Activated T-helper 9 cell treated with anti-CD3 and anti-CD28 coated beads, Interleukin-2, amount 50 U/mL, for 16 hours (primary cell): ENCODE data around the gene MAGEL2.

Experiments used
- DNase-seq: peaks from one replicate; pipeline ENCODE4 v3.0.0-alpha.2; 2020; ENCODE audit warnings: low read depth

The MAGEL2 gene

DNA sequence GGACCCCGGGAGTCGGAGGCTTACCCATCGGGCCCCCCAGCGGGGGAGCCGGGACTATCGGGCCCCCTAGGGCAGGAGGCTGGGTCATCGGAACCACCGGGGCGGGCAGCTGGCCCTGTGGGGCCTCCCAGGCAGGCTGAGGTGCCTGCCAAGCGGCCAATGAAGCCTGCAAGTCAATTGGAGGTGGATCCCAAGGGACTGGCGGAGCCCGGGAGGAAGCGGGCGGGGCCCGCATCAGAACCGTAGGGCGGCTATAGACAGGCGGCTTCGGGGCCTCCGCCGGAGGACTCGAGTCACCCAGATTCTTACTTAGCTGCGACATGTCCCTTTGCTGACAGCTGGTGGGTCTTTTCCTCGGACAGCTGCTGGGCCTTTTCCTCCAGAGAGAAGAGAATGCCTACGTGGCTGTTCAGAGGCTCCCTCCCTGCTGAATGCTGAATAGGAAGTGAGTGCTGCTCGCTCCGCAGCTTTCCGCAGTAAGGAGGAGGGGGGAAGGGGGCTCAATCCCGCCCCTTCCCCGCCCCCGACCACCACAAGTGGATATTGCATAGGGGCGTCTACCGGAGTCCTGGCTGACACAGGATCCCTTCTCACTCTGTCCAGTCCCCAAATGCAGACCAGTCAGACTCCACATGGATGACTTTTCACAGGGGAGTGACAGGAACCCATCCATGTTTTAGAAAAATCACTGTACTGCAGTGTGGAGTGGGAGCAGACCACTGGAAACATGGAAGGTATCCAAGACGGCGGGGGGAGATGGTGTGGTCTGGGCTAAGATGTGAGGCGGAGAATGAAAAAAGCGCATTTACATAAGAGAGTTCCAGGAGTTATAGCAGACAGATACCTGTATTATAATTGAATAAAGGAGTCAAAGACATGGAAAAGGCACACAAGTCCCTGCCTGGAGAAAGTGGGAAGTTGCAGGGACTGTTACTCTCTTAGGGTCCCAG is at the start of gene MAGEL2:
MAGEL2 (minus strand) TSS at position 447 of the 950 bp plus-strand sequence; CDS start at position 322, 125 bp downstream.
- DNase-seq = no peak

DNA sequence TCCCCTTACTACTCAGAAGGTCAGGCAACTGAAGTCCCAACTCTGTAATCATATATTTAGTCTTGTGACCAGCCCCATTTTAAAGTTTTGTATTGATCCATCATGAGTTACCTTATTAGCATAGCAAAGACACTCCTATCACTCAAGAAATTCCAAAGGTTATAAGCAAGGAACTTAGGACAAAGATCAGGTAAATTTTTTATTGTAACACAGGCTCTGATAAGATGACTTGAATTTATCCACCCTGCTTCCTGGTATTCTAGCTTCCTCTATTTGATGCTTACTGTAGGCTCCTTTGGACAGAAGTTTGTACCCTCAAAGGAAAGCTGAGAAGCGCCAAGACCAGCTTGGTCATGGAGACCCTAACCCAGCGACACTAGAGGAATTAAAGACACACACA is 47.6 kb upstream of the MAGEL2 start:
- DNase-seq = no peak

DNA sequence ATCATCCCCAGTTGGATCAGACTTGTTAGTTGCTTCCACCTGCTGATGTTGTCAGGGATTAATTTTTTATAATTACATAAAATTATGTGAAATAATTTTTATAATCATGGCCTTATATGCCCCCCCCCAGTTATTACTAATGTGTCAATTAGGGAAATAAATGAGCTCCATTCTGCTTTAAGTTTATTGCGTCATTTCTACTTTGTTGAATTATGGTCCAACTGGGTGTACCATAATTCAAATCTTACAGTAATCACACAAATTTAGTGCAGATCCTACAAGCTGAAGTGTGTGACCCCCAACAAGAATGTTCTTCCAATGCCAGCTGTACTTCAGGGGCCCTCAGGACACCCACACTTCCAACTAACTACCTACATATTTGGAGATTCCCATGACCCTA is 46.9 kb upstream of the MAGEL2 start:
- DNase-seq = no peak

DNA sequence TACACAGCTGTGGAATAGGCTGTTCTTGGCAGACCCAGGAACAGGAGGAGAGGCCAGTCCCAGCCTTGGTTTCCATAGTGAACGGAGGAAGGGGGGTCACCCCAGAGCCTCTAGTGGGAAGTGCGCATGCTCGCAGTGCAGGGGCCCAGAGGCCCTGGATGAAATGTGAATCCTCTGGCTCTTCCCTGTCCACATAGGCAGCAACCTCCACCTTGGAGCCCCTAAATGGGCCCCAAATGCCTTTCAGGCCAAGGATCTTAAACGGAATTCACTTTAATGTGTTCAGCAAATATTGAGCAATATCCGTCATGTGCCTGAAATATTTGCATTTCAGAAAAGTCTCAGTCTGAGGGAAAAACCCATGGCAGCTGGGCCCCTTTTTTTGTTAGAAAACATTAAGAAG is 42.8 kb upstream of the MAGEL2 start:
- no peak for DNase-seq

DNA sequence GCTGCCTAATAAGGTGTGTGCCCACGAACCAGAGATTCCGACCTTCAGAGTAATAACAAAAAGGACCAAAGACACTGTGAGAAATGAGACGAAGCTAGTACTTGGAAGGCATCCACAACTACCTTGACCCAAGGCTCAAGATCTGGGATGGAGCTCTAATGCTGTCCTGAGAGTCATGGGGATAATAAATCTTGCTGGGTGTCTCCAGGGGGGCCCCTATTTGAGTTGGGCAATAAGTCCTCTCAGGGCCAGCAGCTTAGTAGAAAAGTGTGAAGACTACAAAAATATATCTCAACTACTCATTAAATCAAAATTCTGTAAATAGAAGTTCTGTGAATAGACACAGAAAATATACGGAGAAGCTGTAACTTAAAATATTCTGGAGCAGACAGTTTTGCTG is 42.3 kb upstream of the MAGEL2 start:
- no peak for DNase-seq

DNA sequence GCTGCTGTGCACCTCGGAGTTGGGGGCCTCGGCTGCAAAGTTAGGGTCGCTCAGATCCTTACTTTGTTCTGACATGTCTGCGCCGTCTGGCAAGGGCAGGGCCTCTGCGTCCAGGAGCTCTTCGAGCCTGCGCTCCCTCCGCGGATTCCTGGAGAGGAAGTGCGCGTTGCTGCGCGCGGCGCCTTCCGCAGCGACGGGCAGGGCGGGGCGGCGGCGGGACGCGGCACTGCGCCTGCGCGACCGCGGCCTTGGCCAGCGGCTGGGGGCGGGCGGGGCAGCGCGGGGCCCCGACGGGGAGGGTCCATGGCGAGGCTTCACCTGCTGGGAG is 39.4 kb upstream of the MAGEL2 start, which contains the start of gene NDN:
NDN (minus strand) TSS at position 163 of the 328 bp plus-strand sequence; CDS start at position 75, 88 bp downstream.
- no peak for DNase-seq

DNA sequence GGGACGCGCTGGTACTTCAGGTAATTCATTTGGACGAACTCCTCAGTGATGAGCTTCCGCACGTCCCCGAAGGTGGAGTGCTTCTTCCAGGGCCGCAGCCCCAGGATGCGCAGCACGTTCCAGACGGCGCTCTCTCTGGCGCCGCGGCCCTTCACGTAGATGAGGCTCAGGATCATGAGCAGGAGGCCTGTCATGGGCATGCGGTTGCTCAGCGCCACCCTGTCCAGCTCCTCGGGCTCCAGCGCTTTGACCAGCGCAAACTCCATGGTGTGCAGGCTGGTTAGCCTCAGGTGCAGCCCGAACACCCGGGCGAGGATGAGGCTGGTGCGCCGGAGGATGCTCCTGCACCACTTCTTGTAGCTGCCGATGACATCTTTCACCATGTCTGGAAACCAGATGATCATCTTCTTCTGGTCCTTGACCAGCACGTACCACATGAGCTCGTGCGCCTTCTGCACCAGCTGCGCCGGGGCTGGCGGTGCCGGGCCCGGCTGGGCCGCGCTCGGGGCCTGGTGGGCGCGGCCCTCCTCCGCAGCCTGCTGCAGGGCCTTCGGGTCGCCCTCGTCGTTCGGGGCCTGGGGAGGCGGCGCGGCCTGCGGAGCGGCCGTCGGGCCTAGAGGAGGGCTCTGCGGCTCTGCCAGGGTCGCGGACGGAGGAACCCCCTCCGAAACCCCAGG is 38.9 kb upstream of the MAGEL2 start:
- no peak for DNase-seq

DNA sequence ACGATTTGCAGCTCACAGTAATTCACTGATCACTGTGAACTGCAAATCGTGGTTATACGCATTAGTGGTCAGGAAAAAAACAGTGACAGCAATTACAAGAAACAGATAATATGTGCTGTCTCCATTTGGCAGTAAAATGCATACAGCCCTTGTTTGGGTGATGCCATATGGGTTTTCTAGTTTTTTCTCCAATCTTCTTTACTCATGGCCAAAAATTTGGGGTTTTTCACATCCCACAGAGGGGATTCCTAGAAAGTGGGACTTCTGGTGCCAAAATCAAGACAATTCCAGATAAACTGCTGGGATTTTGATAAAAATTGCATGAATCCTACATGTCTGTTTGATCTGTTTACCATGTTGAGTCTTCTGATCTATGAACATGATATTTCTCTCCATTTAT is 23.8 kb upstream of the MAGEL2 start:
- DNase-seq = no peak

DNA sequence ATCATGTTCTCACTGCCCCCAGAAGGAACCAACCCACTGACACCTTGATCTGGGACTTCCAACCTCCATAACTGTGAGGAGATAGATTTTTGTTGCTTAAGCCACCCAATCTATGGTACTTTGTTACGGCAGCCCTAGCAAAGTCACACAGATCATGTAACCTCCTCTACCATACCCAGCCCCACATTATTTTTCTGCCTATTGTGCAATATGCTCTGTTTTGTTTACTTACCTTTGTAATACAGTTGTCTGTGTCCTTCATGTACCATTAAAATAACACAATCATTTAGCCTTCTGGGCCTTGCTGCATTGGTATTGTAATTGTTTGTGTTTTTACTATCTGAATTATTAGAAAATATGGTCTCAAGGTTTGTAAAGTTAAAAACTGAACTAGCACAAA is 23.3 kb upstream of the MAGEL2 start:
- DNase-seq = no peak

DNA sequence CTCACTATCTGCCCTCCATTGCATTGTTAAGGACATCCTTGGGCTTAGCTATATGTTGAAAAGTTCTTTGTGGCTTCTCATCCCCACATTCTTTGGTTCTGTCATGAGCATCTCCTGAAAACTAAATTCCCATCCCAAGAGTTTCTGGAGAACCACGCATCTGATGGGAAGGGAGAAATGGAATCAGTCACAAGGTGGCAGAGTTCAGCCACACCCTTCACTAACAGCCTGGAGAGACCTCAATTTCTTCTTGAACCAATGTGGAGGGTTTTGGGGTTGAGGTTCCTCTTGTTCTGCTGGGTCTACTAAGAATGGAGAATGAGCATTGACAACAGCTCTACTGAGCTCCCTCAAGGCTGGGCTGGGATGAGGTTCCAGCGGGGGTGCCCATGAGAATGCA is 15.6 kb upstream of the MAGEL2 start:
- no peak for DNase-seq

DNA sequence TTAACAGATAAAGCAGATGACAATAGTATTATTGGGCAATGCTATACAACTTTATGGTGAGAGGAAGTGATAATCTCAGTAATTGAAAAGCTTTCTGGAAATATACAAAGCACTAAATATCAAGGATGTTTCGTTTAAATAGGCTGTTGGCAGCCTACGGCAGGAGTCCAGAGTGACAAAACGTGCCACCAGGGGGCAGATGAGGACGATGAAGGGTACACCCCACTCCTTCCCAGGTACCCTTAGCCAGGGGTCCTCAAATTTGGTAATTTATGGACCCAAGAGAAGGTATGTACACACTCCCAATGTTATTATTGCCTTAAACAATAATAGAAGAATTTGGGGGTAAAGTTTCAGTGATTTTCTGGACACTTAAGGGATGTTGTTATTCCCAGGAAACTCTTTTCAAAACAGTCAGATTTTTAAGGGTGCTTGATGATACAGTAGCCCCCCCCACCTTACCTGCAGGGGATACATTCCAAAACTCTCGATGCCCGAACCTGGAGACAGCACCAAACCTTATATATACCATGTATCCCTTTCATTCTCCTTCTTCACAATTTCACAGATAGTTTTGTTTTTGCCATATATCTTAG is 1.4 kb upstream of the MAGEL2 start:
- DNase-seq = no peak

DNA sequence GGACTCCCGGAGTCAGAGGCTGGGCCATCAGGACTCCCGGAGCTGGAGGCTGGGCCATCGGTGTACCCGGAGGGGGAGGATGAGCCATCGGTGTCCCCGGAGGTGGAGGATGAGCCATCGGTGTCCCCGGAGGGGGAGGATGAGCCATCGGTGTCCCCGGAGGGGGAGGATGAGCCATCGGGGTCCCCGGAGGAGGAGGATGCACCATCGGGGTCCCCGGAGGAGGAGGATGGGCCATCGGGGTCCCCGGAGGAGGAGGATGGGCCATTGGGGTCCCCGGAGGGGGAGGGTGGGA is 719 bp downstream of the MAGEL2 start:
- no peak for DNase-seq

DNA sequence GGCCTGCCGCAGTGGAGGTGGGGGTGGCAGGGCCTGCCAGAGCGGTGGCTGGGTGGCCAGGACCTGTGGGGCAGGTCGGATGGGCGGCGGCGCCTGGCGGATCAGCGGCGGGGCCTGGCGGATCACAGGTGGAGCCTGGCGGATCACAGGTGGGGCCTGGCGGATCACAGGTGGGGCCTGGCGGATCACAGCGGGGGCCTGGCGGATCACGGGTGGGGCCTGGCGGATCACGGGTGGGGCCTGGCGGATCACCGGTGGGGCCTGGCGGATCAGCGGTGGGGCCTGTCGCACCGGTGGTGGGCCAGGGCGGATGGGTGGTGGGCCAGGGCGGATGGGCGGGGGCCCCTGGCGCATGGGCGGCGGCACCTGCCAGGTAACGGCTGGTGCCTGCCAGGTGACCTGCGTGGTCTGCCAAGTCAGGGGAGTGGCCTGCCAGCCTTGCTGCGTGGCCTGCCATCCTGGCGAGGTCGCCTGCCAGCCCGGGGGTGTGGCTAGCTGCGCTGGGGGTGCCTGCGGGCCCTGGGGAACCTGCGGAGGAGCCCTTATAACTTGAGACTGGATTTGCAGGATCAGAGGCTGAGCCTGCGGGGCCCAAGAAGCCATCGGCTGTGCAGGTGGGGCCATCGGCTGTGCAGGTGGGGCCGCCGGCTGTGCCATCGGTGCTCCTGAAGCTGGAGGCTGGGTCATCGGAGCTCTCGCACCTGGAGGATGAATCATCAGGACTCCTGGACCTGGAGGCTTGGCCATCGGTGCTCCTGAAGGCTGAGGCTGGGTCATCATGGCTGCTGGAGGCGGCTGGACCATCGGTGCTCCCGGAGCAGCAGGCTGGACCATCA is 1.3 kb downstream of the MAGEL2 start:
- no peak for DNase-seq

DNA sequence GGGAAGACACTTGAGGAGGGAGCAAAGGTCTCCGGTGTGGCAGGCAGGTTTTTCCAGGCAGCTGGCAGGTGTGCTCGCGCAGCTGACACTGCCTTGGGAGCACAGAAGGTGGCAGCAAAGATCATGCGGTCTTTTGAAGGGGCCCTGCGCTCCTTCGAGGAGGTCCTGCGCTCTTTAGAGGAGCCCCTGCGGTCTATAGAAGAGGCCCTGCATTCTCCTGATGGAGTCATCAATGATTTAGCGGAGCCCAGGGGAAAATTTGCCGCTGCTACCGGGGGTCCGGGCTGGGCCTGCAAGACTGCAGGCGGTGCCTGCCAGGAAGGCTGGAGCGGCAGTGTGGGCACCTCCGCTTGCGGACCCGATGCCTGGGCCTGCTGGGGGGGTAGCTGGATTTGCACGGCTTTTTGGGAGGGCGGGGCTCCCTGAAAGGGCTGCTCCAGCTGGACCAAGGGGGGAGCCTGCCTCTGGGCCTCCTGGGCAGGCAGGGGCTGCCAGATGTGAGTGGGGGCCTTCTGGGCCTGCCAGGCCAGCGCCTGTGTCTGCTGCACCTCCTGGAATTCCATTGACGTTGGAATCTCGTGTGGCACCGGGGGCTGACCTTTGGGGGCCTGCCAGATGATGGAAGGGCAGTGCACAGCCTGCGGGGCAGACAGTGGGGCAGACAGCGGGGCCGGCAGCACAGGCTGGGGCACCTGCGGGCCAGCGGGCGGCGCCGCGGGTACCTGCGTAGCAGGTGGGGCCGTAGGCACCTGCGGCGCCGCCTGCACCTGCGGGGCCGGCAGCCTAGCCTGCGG is 2.1 kb downstream of the MAGEL2 start:
- no peak for DNase-seq

DNA sequence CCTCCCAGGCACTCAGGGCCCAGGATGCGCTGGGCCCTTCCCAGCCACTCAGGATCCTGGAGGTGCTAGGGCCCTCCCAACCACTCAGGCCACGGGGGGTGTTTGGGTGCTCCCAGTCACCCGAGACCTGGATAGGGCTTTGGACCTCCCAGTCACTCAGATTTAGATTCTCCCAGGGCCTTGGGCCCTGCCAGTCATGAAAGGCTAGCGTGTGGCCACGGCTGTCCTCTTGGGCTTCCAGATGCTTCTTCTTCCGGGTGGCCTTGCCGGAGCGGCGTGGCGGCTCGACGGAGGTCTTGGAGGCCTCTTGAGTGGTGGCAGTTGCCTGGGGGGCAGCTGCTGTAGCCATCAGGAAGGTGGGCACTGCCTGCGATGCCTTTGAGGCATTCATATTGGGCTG is 2.8 kb downstream of the MAGEL2 start:
- DNase-seq = no peak

DNA sequence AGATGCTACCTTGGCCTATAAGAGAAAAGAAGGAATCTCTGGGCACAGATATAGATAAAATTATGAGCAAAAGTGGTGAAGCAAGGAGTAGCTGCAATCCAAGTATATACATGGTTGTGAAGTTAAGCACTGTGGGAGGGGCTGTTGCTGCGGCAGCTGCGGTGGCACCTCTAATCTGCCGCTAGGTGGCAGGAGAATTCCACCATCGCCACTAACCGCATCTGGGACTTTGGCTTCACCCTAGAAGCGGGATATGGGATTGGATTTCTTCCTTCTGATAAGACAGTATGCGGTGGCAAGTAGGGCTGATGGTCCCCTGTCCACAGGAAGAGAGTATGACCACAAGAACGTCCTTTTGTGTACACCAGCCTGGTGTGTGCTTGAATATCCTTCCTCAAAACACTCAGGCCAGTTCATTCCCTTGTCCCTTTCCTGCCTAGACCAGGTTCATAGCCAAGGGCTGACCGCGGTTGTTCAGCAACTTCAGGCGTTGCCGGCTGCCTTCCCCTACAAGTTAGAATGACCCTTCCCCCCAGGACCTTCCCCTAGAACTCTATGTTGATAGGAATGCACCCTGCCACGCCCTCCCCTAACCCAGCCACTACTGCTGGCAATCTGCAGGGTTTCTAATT is 5.1 kb downstream of the MAGEL2 start:
- no peak for DNase-seq

DNA sequence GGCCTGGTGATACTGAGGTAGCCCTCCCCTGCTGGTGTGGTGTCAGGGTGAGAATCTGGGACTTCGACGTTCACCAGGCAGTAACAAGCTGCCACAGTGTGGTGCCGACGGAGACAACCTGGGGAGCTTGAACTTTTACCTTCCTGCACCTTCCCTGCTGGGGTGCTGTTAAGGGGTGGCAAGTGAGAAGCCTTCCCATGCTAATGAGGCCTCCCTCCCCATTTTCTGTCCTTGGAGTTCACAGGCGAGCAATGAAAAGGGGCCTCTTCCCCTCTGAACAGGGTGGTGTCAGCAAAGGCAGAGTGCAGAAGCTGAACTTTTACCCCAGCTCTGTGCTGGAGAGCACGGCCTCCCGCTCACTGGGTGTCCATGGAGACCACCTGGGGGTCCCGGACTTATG is 13.5 kb downstream of the MAGEL2 start:
- DNase-seq = no peak

DNA sequence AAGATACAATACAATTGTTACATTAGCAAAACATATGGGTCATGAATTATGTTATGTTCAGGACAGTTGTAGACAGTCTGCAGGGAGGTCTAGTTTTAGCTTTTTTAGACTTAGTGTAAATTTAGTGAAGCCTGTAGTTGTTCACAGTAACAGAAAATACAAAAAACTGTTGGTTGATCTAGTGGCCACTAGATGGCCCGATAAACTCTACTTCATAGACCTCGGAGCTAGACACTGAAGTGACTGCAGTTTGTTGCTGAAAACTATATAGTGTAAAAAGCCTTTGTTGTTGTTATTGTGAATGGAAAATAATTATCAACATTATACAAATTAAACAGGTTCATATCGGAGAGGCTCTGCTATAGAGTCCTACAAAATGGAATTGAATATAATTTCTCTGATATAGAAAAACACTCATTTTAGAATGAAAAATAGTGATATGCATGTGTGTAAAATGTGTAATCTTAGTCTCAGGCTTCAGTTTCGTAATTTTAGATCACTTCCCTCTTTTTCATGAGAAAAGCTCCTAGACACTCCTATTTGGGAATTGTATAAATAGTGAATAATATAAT is 18.3 kb downstream of the MAGEL2 start:
- no peak for DNase-seq

DNA sequence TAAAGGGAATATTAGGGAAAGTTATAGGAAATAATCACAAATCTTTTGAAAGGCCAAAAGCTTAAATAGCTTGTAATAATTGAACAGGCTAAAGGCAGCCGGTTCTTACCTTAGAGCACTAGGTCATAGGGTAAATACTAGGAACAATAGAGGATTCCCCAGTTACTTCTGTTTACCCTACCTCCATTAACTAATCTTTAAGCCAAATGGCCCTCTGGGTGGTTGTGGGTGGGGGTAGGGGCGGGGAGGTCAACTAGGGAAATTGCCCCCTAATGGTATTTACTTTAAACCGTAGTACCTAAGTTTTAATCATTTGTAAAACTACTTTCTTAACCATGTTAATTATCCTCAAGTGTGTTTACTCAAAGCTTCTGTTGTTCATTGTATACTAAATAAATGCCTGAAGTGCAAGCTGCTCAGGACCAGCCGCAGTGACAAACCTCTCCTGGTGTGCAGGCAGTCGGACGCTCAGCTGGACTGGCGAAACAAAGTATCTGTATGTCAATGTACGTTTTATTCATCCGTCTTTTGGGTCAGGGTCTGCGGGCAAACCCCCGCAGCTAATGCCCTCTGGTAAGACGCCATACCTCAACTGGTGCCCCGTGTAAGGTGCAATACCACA is 18.9 kb downstream of the MAGEL2 start:
- DNase-seq = no peak

DNA sequence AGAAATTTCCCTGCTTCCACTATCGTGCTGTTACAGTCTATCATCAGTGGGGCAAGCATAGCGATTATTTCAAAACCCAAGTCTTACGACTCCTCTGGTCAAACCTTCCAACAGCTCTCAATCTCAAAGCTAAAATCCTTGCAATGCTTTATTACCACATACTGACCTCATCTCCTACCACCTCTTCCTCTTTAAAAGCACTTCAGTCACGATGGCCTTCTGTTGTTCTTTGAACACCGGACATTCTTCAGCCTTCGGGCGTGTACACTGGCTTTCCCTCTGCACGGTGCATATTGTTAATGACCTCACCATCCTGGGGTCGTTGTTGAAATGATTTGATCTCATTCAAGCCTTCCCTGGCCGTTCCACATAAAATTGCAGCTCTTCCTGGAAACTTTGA is 31.1 kb downstream of the MAGEL2 start:
- no peak for DNase-seq
